IPS DF 19.7 (cell line): ENCODE data around the gene RTN3.
A peak's percentile ranks its signal among the peaks of the same experiment; 100 is the strongest.
"Not testable (repeated sequence)": the region's sequence is repeated elsewhere in the genome, so short reads cannot be mapped to it uniquely, and the experiment has no call there.

Experiments used
- DNase-seq: peaks from one replicate; pipeline ENCODE4 v3.0.0-alpha.2; 2013; ENCODE audit warnings: low read depth, low spot score

RTN3 gene

DNA sequence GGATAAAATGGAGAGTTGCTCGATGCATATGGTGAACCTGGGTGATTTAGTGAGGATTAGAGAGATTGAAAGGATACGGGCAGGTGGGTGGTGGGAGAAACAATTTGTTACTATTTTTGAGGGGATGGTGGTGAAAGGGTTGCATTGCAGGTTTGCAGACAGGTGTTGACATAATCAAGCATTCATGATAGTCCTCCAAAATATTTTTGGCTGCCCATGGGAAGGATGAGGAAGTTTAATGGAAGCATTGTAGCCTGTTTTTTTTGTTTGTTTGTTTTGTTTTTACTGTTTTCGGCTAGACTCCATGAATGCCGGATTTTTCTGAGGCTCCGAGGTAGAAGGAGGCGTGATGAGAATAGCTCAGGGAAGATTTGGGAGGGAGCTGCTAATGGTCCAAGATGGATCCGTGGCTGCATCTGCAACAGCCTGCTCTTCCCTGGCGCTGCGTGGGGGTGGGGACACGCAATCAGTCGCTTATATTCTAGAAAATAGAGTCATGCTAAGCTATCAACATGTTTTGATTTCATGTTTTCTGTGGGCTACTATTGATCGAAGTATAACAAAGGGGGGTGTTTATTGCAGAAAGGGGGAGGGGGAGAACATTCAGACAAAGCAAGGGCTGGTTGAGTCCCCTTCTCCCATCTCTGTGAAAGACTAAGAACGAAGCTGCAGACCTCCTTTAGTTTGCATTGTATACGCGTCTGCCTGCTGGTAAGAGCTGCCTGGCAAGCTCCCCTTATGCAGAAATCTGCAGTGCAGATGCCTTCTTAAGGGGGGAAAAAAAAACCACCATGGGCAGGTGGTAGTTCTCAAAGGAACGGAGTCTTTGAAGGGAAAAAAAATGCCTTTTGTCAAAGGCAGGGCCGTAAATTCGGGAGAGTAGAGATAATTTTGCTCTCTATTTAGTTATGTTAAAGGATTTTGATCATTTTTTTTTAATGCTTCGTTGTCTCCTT, 1.0 kb downstream of the RTN3 start:
- peak; percentile 45 for DNase-seq

DNA sequence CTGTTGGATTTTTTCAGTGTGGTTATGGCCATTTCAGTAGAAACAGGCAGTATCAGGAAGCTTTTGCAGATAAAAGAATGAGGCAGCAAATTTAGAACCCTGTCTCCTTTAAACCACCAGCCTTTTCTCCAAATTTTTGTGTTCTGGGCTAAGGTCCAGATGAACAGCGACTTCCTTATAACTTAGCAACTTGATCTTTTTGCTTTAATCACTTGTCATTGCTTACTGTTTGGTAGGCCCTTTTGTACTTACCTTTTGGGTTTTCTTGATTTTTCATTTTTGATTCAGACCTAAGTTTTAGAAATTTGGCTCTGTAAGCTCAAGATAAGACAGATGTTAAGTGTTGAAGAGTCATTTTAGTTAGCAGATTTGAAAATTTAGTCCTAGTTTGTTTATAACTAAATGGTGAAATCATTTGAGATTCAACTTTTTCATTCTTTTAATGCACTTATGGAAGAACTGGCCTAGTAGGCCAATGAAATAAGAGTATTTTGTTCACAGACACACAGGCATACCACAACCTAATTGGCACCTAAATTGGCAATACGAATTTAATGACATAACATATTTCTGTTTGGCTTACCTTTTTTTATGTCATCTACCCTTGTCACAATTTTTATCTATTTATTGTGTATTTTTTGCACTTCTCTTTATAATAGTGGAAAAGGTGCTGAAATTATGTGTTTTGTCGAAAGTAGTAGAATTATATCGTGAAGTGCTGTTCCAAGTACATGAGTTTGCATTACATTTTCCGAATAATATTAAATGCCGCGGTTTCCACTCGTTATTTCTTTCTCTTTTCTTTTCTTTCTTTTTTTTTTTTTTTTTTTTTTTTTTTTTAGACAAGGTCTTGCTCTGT, 2.1 kb downstream of the RTN3 start:
- no peak for DNase-seq

- DNase-seq: not testable (repeated sequence)
Measured at GRCh38 chr11:63685158-63685721, 3.9 kb downstream of the RTN3 start.

- no peak for DNase-seq
Measured at GRCh38 chr11:63686926-63687325, 5.6 kb downstream of the RTN3 start.

DNA sequence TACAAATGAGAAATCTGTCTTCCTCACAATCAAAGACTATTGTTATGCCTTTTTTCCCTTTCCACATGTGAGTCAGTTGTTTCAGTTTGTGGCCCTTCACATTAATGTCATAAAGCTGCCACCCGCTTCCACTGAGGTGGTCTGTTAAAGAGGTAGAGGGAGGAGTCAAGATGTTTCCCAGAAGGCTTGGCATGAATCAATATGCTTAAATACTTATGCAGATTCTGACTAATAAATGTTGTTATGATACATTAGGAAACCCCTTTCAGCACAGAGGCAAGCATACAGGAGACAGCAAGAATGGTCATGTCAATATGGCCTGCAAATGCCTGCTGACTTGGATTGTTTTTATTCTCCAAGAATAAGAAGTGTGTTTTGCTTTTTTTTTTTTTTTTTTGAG, 6.5 kb downstream of the RTN3 start:
- DNase-seq: no peak

DNA sequence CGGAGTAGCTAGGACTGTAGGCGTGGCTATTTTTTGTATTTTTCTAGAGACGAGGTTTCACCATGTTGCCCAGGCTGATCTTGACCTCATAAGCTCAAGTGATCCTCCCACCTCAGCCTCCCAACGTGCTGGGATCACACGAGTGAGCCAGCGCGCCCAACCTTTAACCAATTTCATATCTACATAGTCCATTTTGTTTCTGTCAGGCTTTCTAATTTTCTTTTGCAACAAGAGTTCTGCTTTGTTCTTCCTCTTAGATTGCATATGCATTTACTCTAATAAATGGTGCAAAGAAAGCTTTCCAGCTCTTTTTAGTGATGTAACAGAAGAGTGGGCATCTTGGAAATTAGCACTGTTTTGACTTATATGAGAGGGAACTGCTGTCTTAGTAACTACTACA, 13.3 kb downstream of the RTN3 start:
- no peak for DNase-seq

GRCh38 chr11:63698976-63699733, 17.9 kb downstream of the RTN3 start:
- DNase-seq: no peak

DNA sequence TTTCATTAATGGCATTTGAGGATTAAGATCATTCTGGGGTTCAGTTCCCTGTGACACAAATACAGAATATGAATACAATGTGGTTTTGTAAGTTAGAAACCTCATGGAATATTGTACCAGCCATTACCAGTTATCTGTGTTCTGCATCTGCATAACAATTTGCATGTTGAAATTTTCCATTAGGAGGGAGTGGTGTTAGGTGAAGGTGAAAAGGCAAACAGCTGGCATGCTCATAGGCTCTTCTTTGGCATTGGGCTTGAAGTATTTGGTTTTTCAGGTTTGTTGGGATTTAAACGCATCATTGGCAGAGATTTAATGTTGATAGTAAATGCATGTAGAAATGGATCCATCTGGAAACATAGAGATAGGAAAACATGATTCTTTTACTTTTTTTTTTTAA, 18.6 kb downstream of the RTN3 start:
- no peak for DNase-seq

GRCh38 chr11:63705526-63705925, 24.2 kb downstream of the RTN3 start:
- no peak for DNase-seq

GRCh38 chr11:63708764-63709163, 27.5 kb downstream of the RTN3 start:
- DNase-seq: no peak

DNA sequence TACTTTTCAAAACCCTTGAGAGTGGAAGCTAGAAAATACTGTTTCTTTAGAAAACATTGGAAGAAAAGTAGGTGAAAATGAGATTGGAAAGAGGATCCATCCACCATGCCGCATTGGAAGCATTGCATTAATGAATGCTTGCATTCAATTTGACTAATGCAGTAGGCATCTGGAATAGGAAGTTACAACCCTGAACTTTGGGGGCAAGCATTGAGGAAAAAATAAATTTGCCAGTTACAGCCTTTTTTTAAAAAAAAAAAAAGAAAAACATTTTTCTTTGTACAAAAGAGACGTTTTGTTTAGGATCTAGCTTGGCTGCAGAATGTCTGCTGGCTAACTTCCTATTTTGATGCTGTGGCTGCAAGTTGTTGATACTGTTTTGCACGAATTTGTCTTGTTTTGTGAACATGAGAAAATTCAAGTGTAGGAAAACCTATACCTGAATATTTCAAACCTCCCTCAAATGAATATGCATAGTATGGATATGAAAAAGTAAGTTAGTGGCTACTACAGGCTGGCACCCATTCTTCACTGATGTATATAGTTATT, 28.1 kb downstream of the RTN3 start:
- no peak for DNase-seq

DNA sequence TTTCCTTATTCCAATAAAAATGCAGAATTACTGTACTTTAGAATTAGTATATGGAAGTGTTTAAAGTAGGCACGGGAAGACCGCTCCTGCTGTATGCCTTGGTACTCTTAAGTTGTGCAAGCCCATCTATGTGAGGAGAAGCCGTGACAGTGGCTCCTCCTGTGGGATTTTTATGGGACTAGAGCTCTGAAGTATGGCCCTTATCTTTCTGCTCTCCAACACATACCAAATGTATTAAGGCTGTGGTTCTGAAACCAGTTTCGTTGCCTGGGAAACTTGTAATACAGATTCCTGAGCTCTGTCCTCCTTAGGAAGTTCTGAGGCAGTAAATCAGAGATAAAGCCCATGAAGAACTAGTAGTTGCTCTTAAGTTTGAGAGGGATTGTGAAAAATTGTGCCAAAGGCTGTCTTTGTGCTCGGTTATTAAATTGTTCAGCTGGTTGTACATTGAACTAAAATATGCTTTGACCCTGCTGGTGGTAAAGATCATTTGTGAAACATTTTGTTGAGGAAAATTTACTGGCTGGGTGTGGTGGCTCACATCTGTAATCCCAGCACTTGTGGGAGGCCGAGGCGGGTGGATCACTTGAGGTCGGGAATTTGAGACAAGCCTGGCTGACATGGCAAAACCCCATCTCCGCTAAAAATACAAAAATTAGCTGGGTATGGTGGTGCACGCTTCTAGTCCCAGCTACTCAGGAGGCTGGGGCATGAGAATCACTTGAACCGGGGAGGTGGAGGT, 29.3 kb downstream of the RTN3 start:
- DNase-seq: no peak

GRCh38 chr11:63711838-63712237, 30.5 kb downstream of the RTN3 start:
- DNase-seq: no peak

GRCh38 chr11:63713766-63714165, 32.5 kb downstream of the RTN3 start:
- DNase-seq: no peak

DNA sequence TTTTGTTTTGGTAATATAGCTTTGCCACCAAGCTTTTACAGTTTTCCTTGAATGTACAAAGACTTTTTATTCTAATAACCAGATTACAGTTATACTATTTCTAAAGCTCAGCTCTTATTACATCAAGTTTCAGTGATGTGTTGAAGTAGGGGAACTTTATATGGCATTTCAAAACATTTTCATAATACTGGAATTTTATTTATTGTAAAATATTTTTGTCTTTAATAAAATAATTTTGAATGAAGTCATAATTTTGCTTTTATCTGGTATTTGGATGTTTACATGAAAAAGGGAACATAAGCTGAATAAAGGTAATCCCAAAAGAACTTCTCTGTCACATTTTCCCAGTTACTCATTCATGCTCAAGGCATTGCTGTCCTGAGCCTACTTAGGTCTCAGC, 34.7 kb downstream of the RTN3 start:
- no peak for DNase-seq

DNA sequence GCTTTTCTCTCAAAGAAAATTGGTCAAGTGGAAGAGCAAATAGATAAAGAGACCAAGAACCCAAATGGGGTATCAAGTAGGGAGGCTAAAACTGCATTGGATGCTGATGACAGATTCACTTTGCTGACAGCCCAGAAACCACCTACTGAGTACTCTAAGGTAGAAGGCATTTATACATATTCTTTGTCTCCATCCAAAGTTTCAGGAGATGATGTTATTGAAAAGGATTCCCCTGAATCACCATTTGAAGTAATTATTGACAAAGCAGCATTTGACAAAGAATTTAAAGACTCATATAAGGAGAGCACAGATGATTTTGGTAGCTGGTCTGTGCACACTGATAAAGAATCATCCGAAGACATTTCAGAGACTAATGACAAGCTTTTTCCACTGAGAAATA, 37.7 kb downstream of the RTN3 start:
- no peak for DNase-seq

- no peak for DNase-seq
Measured at GRCh38 chr11:63719987-63720386, 38.7 kb downstream of the RTN3 start.

DNA sequence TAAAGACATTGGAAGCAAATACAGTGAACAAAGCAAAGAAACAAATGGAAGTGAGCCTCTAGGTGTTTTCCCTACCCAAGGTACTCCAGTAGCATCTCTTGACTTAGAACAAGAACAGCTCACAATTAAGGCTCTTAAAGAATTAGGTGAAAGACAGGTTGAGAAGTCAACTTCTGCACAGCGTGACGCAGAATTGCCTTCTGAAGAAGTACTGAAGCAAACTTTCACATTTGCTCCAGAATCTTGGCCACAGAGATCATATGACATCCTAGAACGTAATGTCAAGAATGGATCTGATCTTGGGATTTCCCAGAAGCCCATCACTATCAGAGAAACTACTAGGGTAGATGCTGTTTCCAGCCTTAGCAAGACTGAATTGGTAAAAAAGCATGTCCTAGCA, 39.3 kb downstream of the RTN3 start:
- DNase-seq: no peak

- no peak for DNase-seq
Measured at GRCh38 chr11:63729326-63729725, 48.0 kb downstream of the RTN3 start.

DNA sequence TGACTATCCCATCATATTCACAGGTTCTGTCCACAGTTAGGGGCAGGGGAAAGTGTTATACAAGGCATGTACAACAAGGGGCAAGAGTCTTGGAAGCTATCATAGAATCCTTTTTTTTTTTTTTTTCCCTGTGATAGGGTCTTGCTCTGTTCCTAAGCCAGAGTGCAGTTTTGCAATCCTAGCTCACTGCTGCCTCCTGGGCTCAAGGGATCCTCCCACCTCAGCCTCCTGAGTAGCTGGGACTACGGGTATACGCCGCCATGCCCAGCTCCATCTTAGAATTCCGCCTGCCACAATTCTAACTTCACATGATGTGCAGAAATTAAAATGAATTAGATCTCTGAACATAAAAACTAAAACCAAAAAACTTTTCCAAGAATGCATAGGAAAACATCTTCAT, 55.6 kb downstream of the RTN3 start:
- no peak for DNase-seq

- no peak for DNase-seq
Measured at GRCh38 chr11:63737718-63738117, 56.4 kb downstream of the RTN3 start.
